Measurements from ENCODE around the gene BCO2. TPM values are rescaled to one million over a fixed set of nuclear protein-coding genes. Genes with fewer than 3 reads are reported as not detected.

Gene BCO2
- total RNA-seq, 2 experiments from 2014 or later = 0.32 to 0.82 TPM

GRCh38 chr11:112231952-112232351 is 56.6 kb downstream of the BCO2 start:
- CTCF ChIA-PET = interaction anchor here (0.5 to 1.5 kb wide), 2 partner anchors 37 to 48 kb away, joined by 3 read pairs; no protein-coding TSS in a partner anchor

GRCh38 chr11:112235750-112236390 is 60.6 kb downstream of the BCO2 start:
- ChIA-PET POLR2A (no interaction called here), CTCF (no interaction called here)

More at GRCh38 chr11:112231952-112232351, 56.6 kb downstream of the BCO2 start:
- POLR2A ChIA-PET = no interaction called here

- ChIA-PET CTCF (interaction anchor here (0.6 kb wide), 1 partner anchor 272 kb away, joined by 3 read pairs; no protein-coding TSS in a partner anchor), POLR2A (no interaction called here)
These were observed 62.1 kb downstream of the BCO2 start for GRCh38 chr11:112237451-112237850.

GRCh38 chr11:112238041-112238440 is 62.7 kb downstream of the BCO2 start:
- POLR2A ChIA-PET = no interaction called here

GRCh38 chr11:112241486-112241885 is 66.2 kb downstream of the BCO2 start:
- POLR2A ChIA-PET = no interaction called here
- CTCF ChIA-PET = no interaction called here

More at GRCh38 chr11:112238041-112238440, 62.7 kb downstream of the BCO2 start:
- CTCF ChIA-PET = no interaction called here

GRCh38 chr11:112247201-112247600 is 71.9 kb downstream of the BCO2 start:
- POLR2A ChIA-PET = no interaction called here
- CTCF ChIA-PET = no interaction called here

- ChIA-PET POLR2A (no interaction called here), CTCF (no interaction called here)
These were observed 72.9 kb downstream of the BCO2 start for GRCh38 chr11:112248201-112248600.

- ChIA-PET CTCF (no interaction called here), POLR2A (no interaction called here)
These were observed 74.7 kb downstream of the BCO2 start for GRCh38 chr11:112249871-112250610.

- ChIA-PET CTCF (no interaction called here), POLR2A (no interaction called here)
These were observed 78.4 kb downstream of the BCO2 start for GRCh38 chr11:112253605-112254242.

- POLR2A ChIA-PET = no interaction called here
- CTCF ChIA-PET = no interaction called here
These were observed 79.9 kb downstream of the BCO2 start for GRCh38 chr11:112255067-112255720.

GRCh38 chr11:112260490-112260889 is 85.2 kb downstream of the BCO2 start, which contains the start of gene PLET1:
Gene PLET1 (minus strand): TSS chr11:112260860. CDS start chr11:112260589, 271 bp downstream.
- POLR2A ChIA-PET = no interaction called here
- CTCF ChIA-PET = no interaction called here

GRCh38 chr11:112265659-112266409 is 90.5 kb downstream of the BCO2 start:
- ChIA-PET POLR2A (no interaction called here), CTCF (no interaction called here)

- ChIA-PET POLR2A (no interaction called here), CTCF (no interaction called here)
These were observed 91.1 kb downstream of the BCO2 start for GRCh38 chr11:112266410-112266778.

GRCh38 chr11:112267188-112267591 is 91.9 kb downstream of the BCO2 start:
- CTCF ChIA-PET = no interaction called here
- POLR2A ChIA-PET = no interaction called here

GRCh38 chr11:112268406-112268805 is 93.1 kb downstream of the BCO2 start:
- CTCF ChIA-PET = interaction anchor here (0.7 to 1.6 kb wide), 2 partner anchors 12 to 37 kb away, joined by 3 read pairs; no protein-coding TSS in a partner anchor
- POLR2A ChIA-PET = no interaction called here

Other genes with a start within 250 kb of the BCO2 start
- 10 to 100 TPM; 17.0 to 17.4 TPM for gene DIXDC1, start 238.2 kb upstream of the BCO2 start, total RNA-seq
- 10 to 100 TPM; 69.0 to 72.0 TPM for gene DLAT, start 150.1 kb upstream of the BCO2 start, total RNA-seq
- gene PIH1D2, start 101.5 kb upstream of the BCO2 start, total RNA-seq = under 1 TPM; 0.40 to 0.74 TPM
- gene NKAPD1, start 101.2 kb upstream of the BCO2 start, total RNA-seq = 10 to 100 TPM; 21.3 to 23.8 TPM
- gene TIMM8B, start 88.8 kb upstream of the BCO2 start, total RNA-seq = 10 to 100 TPM; 66.6 to 69.4 TPM
- 100 to 1,000 TPM; 109 to 123 TPM for gene SDHD, start 88.6 kb upstream of the BCO2 start, total RNA-seq
- not detected for gene IL18, start 11.4 kb upstream of the BCO2 start, total RNA-seq
- gene TEX12, start 8.1 kb upstream of the BCO2 start, total RNA-seq = not detected
- gene PTS, start 50.9 kb downstream of the BCO2 start, total RNA-seq = 10 to 100 TPM; 31.2 to 32.9 TPM
- gene PLET1, start 85.3 kb downstream of the BCO2 start, total RNA-seq = not detected